ENCODE measurements around the gene RBP3.

DNA sequence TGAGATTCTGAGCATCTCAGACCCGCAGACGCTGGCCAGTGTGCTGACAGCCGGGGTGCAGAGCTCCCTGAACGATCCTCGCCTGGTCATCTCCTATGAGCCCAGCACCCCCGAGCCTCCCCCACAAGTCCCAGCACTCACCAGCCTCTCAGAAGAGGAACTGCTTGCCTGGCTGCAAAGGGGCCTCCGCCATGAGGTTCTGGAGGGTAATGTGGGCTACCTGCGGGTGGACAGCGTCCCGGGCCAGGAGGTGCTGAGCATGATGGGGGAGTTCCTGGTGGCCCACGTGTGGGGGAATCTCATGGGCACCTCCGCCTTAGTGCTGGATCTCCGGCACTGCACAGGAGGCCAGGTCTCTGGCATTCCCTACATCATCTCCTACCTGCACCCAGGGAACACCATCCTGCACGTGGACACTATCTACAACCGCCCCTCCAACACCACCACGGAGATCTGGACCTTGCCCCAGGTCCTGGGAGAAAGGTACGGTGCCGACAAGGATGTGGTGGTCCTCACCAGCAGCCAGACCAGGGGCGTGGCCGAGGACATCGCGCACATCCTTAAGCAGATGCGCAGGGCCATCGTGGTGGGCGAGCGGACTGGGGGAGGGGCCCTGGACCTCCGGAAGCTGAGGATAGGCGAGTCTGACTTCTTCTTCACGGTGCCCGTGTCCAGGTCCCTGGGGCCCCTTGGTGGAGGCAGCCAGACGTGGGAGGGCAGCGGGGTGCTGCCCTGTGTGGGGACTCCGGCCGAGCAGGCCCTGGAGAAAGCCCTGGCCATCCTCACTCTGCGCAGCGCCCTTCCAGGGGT is 703 bp downstream of the RBP3 start:
- TF ChIP-seq, protein P1, sequence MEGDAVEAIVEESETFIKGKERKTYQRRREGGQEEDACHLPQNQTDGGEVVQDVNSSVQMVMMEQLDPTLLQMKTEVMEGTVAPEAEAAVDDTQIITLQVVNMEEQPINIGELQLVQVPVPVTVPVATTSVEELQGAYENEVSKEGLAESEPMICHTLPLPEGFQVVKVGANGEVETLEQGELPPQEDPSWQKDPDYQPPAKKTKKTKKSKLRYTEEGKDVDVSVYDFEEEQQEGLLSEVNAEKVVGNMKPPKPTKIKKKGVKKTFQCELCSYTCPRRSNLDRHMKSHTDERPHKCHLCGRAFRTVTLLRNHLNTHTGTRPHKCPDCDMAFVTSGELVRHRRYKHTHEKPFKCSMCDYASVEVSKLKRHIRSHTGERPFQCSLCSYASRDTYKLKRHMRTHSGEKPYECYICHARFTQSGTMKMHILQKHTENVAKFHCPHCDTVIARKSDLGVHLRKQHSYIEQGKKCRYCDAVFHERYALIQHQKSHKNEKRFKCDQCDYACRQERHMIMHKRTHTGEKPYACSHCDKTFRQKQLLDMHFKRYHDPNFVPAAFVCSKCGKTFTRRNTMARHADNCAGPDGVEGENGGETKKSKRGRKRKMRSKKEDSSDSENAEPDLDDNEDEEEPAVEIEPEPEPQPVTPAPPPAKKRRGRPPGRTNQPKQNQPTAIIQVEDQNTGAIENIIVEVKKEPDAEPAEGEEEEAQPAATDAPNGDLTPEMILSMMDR (IDR thresholded peaks at IDR 0.05; ENCODE audit: poor library complexity), result no peak
- no peak for TF ChIP-seq EZH2phosphoT487 (IDR thresholded peaks at IDR 0.05; ENCODE audit: low read depth, severe bottlenecking, unreplicated experiment)

Measured in hepatocyte (in vitro differentiated cells).